DOHH2 (cell line): ENCODE measurements around the gene MED14.

Experiments
- H3F3A ChIP-seq: fragments of 200-600 bp; sonication (generic), shearing (Covaris generic); 2 replicates; pipeline ENCODE4 v1.6.0; 2016; ENCODE audit warnings: antibody characterized with exemption, mild to moderate bottlenecking; ENCODE audit not compliant: control insufficient read depth, insufficient read depth
- H3K27ac ChIP-seq: fragments of 200-600 bp; sonication (generic); 2 replicates; pipeline ENCODE4 v1.5.1; 2014; ENCODE audit warnings: low read depth, mild to moderate bottlenecking, low read length, moderate library complexity
- H3K27me3 ChIP-seq: fragments of 200-600 bp; sonication (generic); 2 replicates; pipeline ENCODE4 v1.6.1; 2014; ENCODE audit warnings: mild to moderate bottlenecking, low read length, mixed read lengths; ENCODE audit not compliant: control insufficient read depth
- H3K36me3 ChIP-seq: fragments of 200-600 bp; sonication (generic); 2 replicates; pipeline ENCODE4 v1.6.1; 2014; ENCODE audit warnings: mild to moderate bottlenecking, low read length, moderate library complexity, mixed read lengths; ENCODE audit not compliant: control insufficient read depth
- H3K4me1 ChIP-seq: fragments of 200-600 bp; sonication (generic); 2 replicates; pipeline ENCODE4 v1.6.1; 2014; ENCODE audit warnings: mild to moderate bottlenecking, low read length, mixed read lengths; ENCODE audit not compliant: control insufficient read depth
- H3K4me2 ChIP-seq: fragments of 200-600 bp; sonication (generic); 2 replicates; pipeline ENCODE4 v1.6.0; 2014; ENCODE audit warnings: mild to moderate bottlenecking, low read length, moderate library complexity
- H3K4me3 ChIP-seq: fragments of 200-600 bp; sonication (generic); 2 replicates; pipeline ENCODE4 v1.5.1; 2014; ENCODE audit warnings: mild to moderate bottlenecking, low read length, mixed read lengths
- H3K79me2 ChIP-seq: fragments of 200-600 bp; sonication (generic); 2 replicates; pipeline ENCODE4 v1.6.1; 2014; ENCODE audit warnings: mild to moderate bottlenecking, low read length, mixed read lengths; ENCODE audit not compliant: control insufficient read depth
- H3K9me2 ChIP-seq: fragments of 200-600 bp; sonication (generic); replicated peaks from 2 replicates; pipeline ENCODE4 v1.6.1; 2014; ENCODE audit warnings: mild to moderate bottlenecking, low read length, mixed read lengths; ENCODE audit not compliant: control insufficient read depth
- H3K9me3 ChIP-seq: fragments of 200-600 bp; sonication (generic); 2 replicates; pipeline ENCODE4 v1.6.1; 2014; ENCODE audit warnings: antibody characterized with exemption, low read length, mixed read lengths; ENCODE audit not compliant: control insufficient read depth, insufficient read depth
- H4K20me1 ChIP-seq: fragments of 200-600 bp; sonication (generic); 2 replicates; pipeline ENCODE4 v1.6.0; 2014; ENCODE audit warnings: low read depth, mild to moderate bottlenecking, antibody characterized with exemption, low read length, moderate library complexity; ENCODE audit not compliant: control insufficient read depth, insufficient read depth
- CTCF ChIP-seq: fragments of 200-600 bp; sonication (generic); IDR thresholded peaks from one replicate; pipeline ENCODE4 v1.5.1; 2014; ENCODE audit warnings: antibody characterized with exemption, mild to moderate bottlenecking, low read depth, low read length; ENCODE audit not compliant: poor library complexity, severe bottlenecking
- EZH2phosphoT487 ChIP-seq: fragments of 200-600 bp; sonication (generic); IDR thresholded peaks from 2 replicates; pipeline ENCODE4 v1.6.1; 2017; ENCODE audit warnings: borderline replicate concordance, mild to moderate bottlenecking, antibody characterized with exemption, low read length, moderate library complexity, mixed read lengths

MED14 gene

GRCh38 chrX:40722930-40723329 lies 12.4 kb downstream of the MED14 start:
- Histone ChIP-seq H3K4me1 (no peaks in the 10 kb centered on the region), H4K20me1 (no peaks in the 10 kb centered on the region), H3K36me3 (peaks cover 27% of the 10 kb centered on the region), H3F3A (no peaks in the 10 kb centered on the region), H3K27ac (no peak overlapping the region), H3K9me2 (no peaks in the 10 kb centered on the region), H3K9me3 (no peaks in the 10 kb centered on the region), H3K27me3 (no peaks in the 10 kb centered on the region), H3K4me3 (no peak overlapping the region), H3K79me2 (peaks cover 48% of the 10 kb centered on the region), H3K4me2 (no peak overlapping the region)
- TF ChIP-seq EZH2phosphoT487 (no peak), CTCF (no peak)

GRCh38 chrX:40721489-40722106 lies 13.7 kb downstream of the MED14 start:
- Histone ChIP-seq H3K27me3 (no peaks in the 10 kb centered on the region), H3K4me3 (no peak overlapping the region), H3F3A (no peaks in the 10 kb centered on the region), H3K9me3 (no peaks in the 10 kb centered on the region), H3K4me2 (no peak overlapping the region), H3K4me1 (no peaks in the 10 kb centered on the region), H3K79me2 (peaks cover 55% of the 10 kb centered on the region), H3K36me3 (peaks cover 23% of the 10 kb centered on the region), H4K20me1 (no peaks in the 10 kb centered on the region), H3K9me2 (no peaks in the 10 kb centered on the region), H3K27ac (no peak overlapping the region)
- TF ChIP-seq EZH2phosphoT487 = no peak
- no peak for TF ChIP-seq CTCF

- Histone ChIP-seq H4K20me1 (no peaks in the 10 kb centered on the region), H3K79me2 (peaks cover 63% of the 10 kb centered on the region), H3F3A (no peaks in the 10 kb centered on the region), H3K27me3 (no peaks in the 10 kb centered on the region), H3K4me2 (no peak overlapping the region), H3K36me3 (peaks cover 16% of the 10 kb centered on the region), H3K9me2 (no peaks in the 10 kb centered on the region), H3K9me3 (no peaks in the 10 kb centered on the region), H3K4me1 (no peaks in the 10 kb centered on the region), H3K27ac (no peak overlapping the region), H3K4me3 (no peak overlapping the region)
- no peak for TF ChIP-seq CTCF
- no peak for TF ChIP-seq EZH2phosphoT487
Measured at GRCh38 chrX:40720792-40721191, 14.6 kb downstream of the MED14 start.
